Chondrocyte (in vitro differentiated cells): Measurements from ENCODE around the gene IL10RA. TPM values are rescaled to one million over a fixed set of nuclear protein-coding genes. Genes with fewer than 3 reads are reported as not detected.

Experiments used
- DNase-seq: peaks from one replicate; pipeline ENCODE4 v3.0.0; 2021; ENCODE audit warnings: mixed read lengths, low spot score
- H3K27ac Mint-ChIP-seq: one replicate; pipeline ENCODE4 v1.8.0; 2021; ENCODE audit warnings: mild to moderate bottlenecking, moderate library complexity, mixed read lengths; ENCODE audit not compliant: unreplicated experiment
- H3K27me3 Mint-ChIP-seq: 2 replicates; pipeline ENCODE4 v1.8.0; 2021; ENCODE audit warnings: low read depth, mixed read lengths
- H3K36me3 Mint-ChIP-seq: 2 replicates; pipeline ENCODE4 v1.8.0; 2021; ENCODE audit warnings: low read depth, mixed read lengths
- H3K4me1 Mint-ChIP-seq: 2 replicates; pipeline ENCODE4 v1.8.0; 2021; ENCODE audit warnings: low read depth, mild to moderate bottlenecking, mixed read lengths
- H3K4me3 Mint-ChIP-seq: one replicate; pipeline ENCODE4 v1.8.0; 2021; ENCODE audit warnings: mild to moderate bottlenecking, moderate library complexity, mixed read lengths; ENCODE audit not compliant: unreplicated experiment
- H3K9me3 Mint-ChIP-seq: 2 replicates; pipeline ENCODE4 v1.8.0; 2021; ENCODE audit warnings: low read depth, mixed read lengths
- total RNA-seq: library from RNA; stranded (reverse); gene quantifications from 3 replicates; pipeline ENCODE4 v1.2.1, GENCODE V29; 2021
- TF ChIP-seq, protein P1 (sequence below): fragments of 200-600 bp; sonication (generic); IDR thresholded peaks from 2 replicates; pipeline ENCODE4 v1.5.0; 2021; ENCODE audit warnings: antibody characterized with exemption, mild to moderate bottlenecking, moderate library complexity

IL10RA gene
- total RNA-seq, 1 donor from 2014 or later: 0.12 TPM

GRCh38 chr11:118021146-118021545, 35.0 kb downstream of the IL10RA start:
- Mint-ChIP-seq H3K27me3 (peaks cover 23% of the 10 kb centered on the region), H3K9me3 (peaks cover 26% of the 10 kb centered on the region), H3K36me3 (peaks cover 1% of the 10 kb centered on the region), H3K4me3 (no peak overlapping the region), H3K27ac (no peak overlapping the region), H3K4me1 (no peaks in the 10 kb centered on the region)
- TF ChIP-seq, protein P1, sequence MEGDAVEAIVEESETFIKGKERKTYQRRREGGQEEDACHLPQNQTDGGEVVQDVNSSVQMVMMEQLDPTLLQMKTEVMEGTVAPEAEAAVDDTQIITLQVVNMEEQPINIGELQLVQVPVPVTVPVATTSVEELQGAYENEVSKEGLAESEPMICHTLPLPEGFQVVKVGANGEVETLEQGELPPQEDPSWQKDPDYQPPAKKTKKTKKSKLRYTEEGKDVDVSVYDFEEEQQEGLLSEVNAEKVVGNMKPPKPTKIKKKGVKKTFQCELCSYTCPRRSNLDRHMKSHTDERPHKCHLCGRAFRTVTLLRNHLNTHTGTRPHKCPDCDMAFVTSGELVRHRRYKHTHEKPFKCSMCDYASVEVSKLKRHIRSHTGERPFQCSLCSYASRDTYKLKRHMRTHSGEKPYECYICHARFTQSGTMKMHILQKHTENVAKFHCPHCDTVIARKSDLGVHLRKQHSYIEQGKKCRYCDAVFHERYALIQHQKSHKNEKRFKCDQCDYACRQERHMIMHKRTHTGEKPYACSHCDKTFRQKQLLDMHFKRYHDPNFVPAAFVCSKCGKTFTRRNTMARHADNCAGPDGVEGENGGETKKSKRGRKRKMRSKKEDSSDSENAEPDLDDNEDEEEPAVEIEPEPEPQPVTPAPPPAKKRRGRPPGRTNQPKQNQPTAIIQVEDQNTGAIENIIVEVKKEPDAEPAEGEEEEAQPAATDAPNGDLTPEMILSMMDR: no peak
- no peak for DNase-seq

GRCh38 chr11:118027694-118028093, 41.5 kb downstream of the IL10RA start:
- DNase-seq: no peak
- no peaks in the 10 kb centered on the region for H3K4me1 Mint-ChIP-seq
- peaks cover 8% of the 10 kb centered on the region for H3K9me3 Mint-ChIP-seq
- H3K36me3 Mint-ChIP-seq: no peaks in the 10 kb centered on the region
- H3K27ac Mint-ChIP-seq: no peak overlapping the region
- H3K4me3 Mint-ChIP-seq: no peak overlapping the region
- TF ChIP-seq, protein P1: no peak
- H3K27me3 Mint-ChIP-seq: peaks cover 34% of the 10 kb centered on the region

GRCh38 chr11:118028626-118029025, 42.4 kb downstream of the IL10RA start:
- Mint-ChIP-seq H3K36me3 (no peaks in the 10 kb centered on the region), H3K9me3 (peaks cover 8% of the 10 kb centered on the region), H3K4me1 (no peaks in the 10 kb centered on the region), H3K27me3 (peaks cover 40% of the 10 kb centered on the region), H3K27ac (no peak overlapping the region), H3K4me3 (no peak overlapping the region)
- no peak for DNase-seq
- TF ChIP-seq, protein P1: no peak

GRCh38 chr11:118033443-118033842, 47.2 kb downstream of the IL10RA start:
- no peaks in the 10 kb centered on the region for H3K36me3 Mint-ChIP-seq

GRCh38 chr11:118042141-118042540, 55.9 kb downstream of the IL10RA start:
- Mint-ChIP-seq H3K27ac (no peak overlapping the region), H3K4me3 (no peak overlapping the region), H3K4me1 (no peaks in the 10 kb centered on the region), H3K9me3 (no peaks in the 10 kb centered on the region), H3K27me3 (peaks cover 48% of the 10 kb centered on the region), H3K36me3 (no peaks in the 10 kb centered on the region)
- TF ChIP-seq, protein P1: no peak
- DNase-seq: no peak

More at GRCh38 chr11:118033443-118033842, 47.2 kb downstream of the IL10RA start:
- Mint-ChIP-seq H3K9me3 (no peaks in the 10 kb centered on the region), H3K27me3 (peaks cover 44% of the 10 kb centered on the region), H3K27ac (no peak overlapping the region), H3K4me1 (no peaks in the 10 kb centered on the region), H3K4me3 (no peak overlapping the region)
- no peak for DNase-seq
- TF ChIP-seq, protein P1: no peak
